ENCODE measurements around the gene NATD1. TPM values are rescaled to one million over a fixed set of nuclear protein-coding genes. Genes with fewer than 3 reads are reported as not detected.
A peak's percentile ranks its signal among the peaks of the same experiment; 100 is the strongest.
"Not testable (repeated sequence)": the region's sequence is repeated elsewhere in the genome, so short reads cannot be mapped to it uniquely, and the experiment has no call there.

Gene NATD1
- total RNA-seq, 2 donors from 2014 or later: 1.8 to 2.3 TPM

- H3K36me3 Mint-ChIP-seq (ENCODE audit: low read depth): no peaks in the 10 kb centered on the region
- no peaks in the 10 kb centered on the region for H3K27me3 Mint-ChIP-seq
- peaks cover 8% of the 10 kb centered on the region for H3K9me3 Mint-ChIP-seq
- ATAC-seq (replicated peaks): no peak
- peaks cover 4% of the 10 kb centered on the region for H3K4me1 Mint-ChIP-seq
- peak overlapping the region; percentile 13 for H3K27ac Mint-ChIP-seq
- no peak overlapping the region for H3K4me3 Mint-ChIP-seq
Observed at GRCh38 chr17:21235921-21236320, 17.3 kb downstream of the NATD1 start.

- Mint-ChIP-seq H3K27me3 (no peaks in the 10 kb centered on the region), H3K4me1 (peaks cover 4% of the 10 kb centered on the region), H3K4me3 (no peak overlapping the region), H3K27ac (no peak overlapping the region), H3K36me3 (ENCODE audit: low read depth) (no peaks in the 10 kb centered on the region), H3K9me3 (peaks cover 8% of the 10 kb centered on the region)
- ATAC-seq (replicated peaks): no peak
Observed at GRCh38 chr17:21233581-21234347, 19.4 kb downstream of the NATD1 start.

- peak overlapping the region; percentile 44 for H3K27ac Mint-ChIP-seq
- H3K4me3 Mint-ChIP-seq: no peak overlapping the region
- peaks cover 8% of the 10 kb centered on the region for H3K9me3 Mint-ChIP-seq
- H3K36me3 Mint-ChIP-seq (ENCODE audit: low read depth): no peaks in the 10 kb centered on the region
- H3K4me1 Mint-ChIP-seq: peaks cover 4% of the 10 kb centered on the region
- no peak for ATAC-seq (replicated peaks)
- H3K27me3 Mint-ChIP-seq: no peaks in the 10 kb centered on the region
Observed at GRCh38 chr17:21232033-21232749, 21.0 kb downstream of the NATD1 start.

GRCh38 chr17:21231533-21231932 is 21.7 kb downstream of the NATD1 start:
- H3K27me3 Mint-ChIP-seq: no peaks in the 10 kb centered on the region
- peaks cover 8% of the 10 kb centered on the region for H3K9me3 Mint-ChIP-seq
- no peak for ATAC-seq (replicated peaks)
- H3K27ac Mint-ChIP-seq: no peak overlapping the region
- no peak overlapping the region for H3K4me3 Mint-ChIP-seq
- peaks cover 4% of the 10 kb centered on the region for H3K4me1 Mint-ChIP-seq
- H3K36me3 Mint-ChIP-seq (ENCODE audit: low read depth): no peaks in the 10 kb centered on the region

GRCh38 chr17:21228845-21229244 is 24.4 kb downstream of the NATD1 start:
- ATAC-seq (replicated peaks): no peak
- H3K4me1 Mint-ChIP-seq: no peaks in the 10 kb centered on the region
- no peaks in the 10 kb centered on the region for H3K36me3 Mint-ChIP-seq (ENCODE audit: low read depth)
- H3K27me3 Mint-ChIP-seq: no peaks in the 10 kb centered on the region
- H3K4me3 Mint-ChIP-seq: no peak overlapping the region
- no peak overlapping the region for H3K27ac Mint-ChIP-seq
- H3K9me3 Mint-ChIP-seq: peaks cover 8% of the 10 kb centered on the region

GRCh38 chr17:21228111-21228510 is 25.1 kb downstream of the NATD1 start:
- Mint-ChIP-seq H3K36me3 (ENCODE audit: low read depth) (no peaks in the 10 kb centered on the region), H3K27me3 (no peaks in the 10 kb centered on the region), H3K27ac (no peak overlapping the region), H3K4me1 (no peaks in the 10 kb centered on the region), H3K4me3 (no peak overlapping the region), H3K9me3 (peaks cover 8% of the 10 kb centered on the region)
- no peak for ATAC-seq (replicated peaks)

- not testable (repeated sequence) for ATAC-seq (replicated peaks); H3K4me3 Mint-ChIP-seq; H3K27ac Mint-ChIP-seq; H3K9me3 Mint-ChIP-seq; H3K4me1 Mint-ChIP-seq; H3K36me3 Mint-ChIP-seq (ENCODE audit: low read depth); H3K27me3 Mint-ChIP-seq
Observed at GRCh38 chr17:21227277-21227676, 25.9 kb downstream of the NATD1 start.

GRCh38 chr17:21223086-21223485 is 30.1 kb downstream of the NATD1 start:
- H3K9me3 Mint-ChIP-seq: no peaks in the 10 kb centered on the region
- ATAC-seq (replicated peaks): no peak
- H3K4me1 Mint-ChIP-seq: no peaks in the 10 kb centered on the region
- peaks cover 15% of the 10 kb centered on the region for H3K36me3 Mint-ChIP-seq (ENCODE audit: low read depth)
- H3K4me3 Mint-ChIP-seq: no peak overlapping the region
- no peak overlapping the region for H3K27ac Mint-ChIP-seq
- H3K27me3 Mint-ChIP-seq: no peaks in the 10 kb centered on the region

- Mint-ChIP-seq H3K4me3 (no peak overlapping the region), H3K27ac (no peak overlapping the region), H3K27me3 (no peaks in the 10 kb centered on the region), H3K9me3 (no peaks in the 10 kb centered on the region), H3K36me3 (ENCODE audit: low read depth) (peaks cover 22% of the 10 kb centered on the region), H3K4me1 (peaks cover 4% of the 10 kb centered on the region)
- ATAC-seq (replicated peaks): no peak
Observed at GRCh38 chr17:21218831-21219380, 34.3 kb downstream of the NATD1 start.

GRCh38 chr17:21218101-21218500 is 35.1 kb downstream of the NATD1 start:
- H3K36me3 Mint-ChIP-seq (ENCODE audit: low read depth): peaks cover 22% of the 10 kb centered on the region
- no peaks in the 10 kb centered on the region for H3K9me3 Mint-ChIP-seq
- H3K4me3 Mint-ChIP-seq: no peak overlapping the region
- H3K4me1 Mint-ChIP-seq: peaks cover 4% of the 10 kb centered on the region
- no peak for ATAC-seq (replicated peaks)
- H3K27me3 Mint-ChIP-seq: no peaks in the 10 kb centered on the region
- H3K27ac Mint-ChIP-seq: no peak overlapping the region

- Mint-ChIP-seq H3K27ac (no peak overlapping the region), H3K4me1 (peaks cover 8% of the 10 kb centered on the region), H3K4me3 (no peak overlapping the region), H3K27me3 (no peaks in the 10 kb centered on the region), H3K36me3 (ENCODE audit: low read depth) (peaks cover 28% of the 10 kb centered on the region), H3K9me3 (no peaks in the 10 kb centered on the region)
- no peak for ATAC-seq (replicated peaks)
Observed at GRCh38 chr17:21217346-21217745, 35.9 kb downstream of the NATD1 start.

- no peaks in the 10 kb centered on the region for H3K27me3 Mint-ChIP-seq
- H3K4me3 Mint-ChIP-seq: peak overlapping the region; percentile 87
- H3K9me3 Mint-ChIP-seq: no peaks in the 10 kb centered on the region
- ATAC-seq (replicated peaks): no peak
- peaks cover 14% of the 10 kb centered on the region for H3K36me3 Mint-ChIP-seq (ENCODE audit: low read depth)
- peaks cover 14% of the 10 kb centered on the region for H3K4me1 Mint-ChIP-seq
- H3K27ac Mint-ChIP-seq: peak overlapping the region; percentile 92
Observed at GRCh38 chr17:21215935-21216334, 37.3 kb downstream of the NATD1 start.

- ATAC-seq (replicated peaks): peak; percentile 1
- H3K4me3 Mint-ChIP-seq: peak overlapping the region; percentile 87
Observed at GRCh38 chr17:21214777-21215541, 38.3 kb downstream of the NATD1 start.

GRCh38 chr17:21214015-21214776 is 39.0 kb downstream of the NATD1 start, which contains the start of gene TMEM11:
TMEM11 (minus strand) TSS chr17:21214161; CDS start chr17:21214152, 9 bp downstream.
- H3K4me1 Mint-ChIP-seq: peaks cover 14% of the 10 kb centered on the region
- H3K9me3 Mint-ChIP-seq: no peaks in the 10 kb centered on the region
- H3K4me3 Mint-ChIP-seq: peak within 1 kb of the TSS; percentile 87
- H3K27me3 Mint-ChIP-seq: no peaks in the 10 kb centered on the region
- H3K27ac Mint-ChIP-seq: peak within 1 kb of the TSS; percentile 92
- peaks cover 30% of the 10 kb centered on the region for H3K36me3 Mint-ChIP-seq (ENCODE audit: low read depth)
- peak; percentile 97 for ATAC-seq (replicated peaks)

More at GRCh38 chr17:21214777-21215541, 38.3 kb downstream of the NATD1 start:
- Mint-ChIP-seq H3K36me3 (ENCODE audit: low read depth) (peaks cover 22% of the 10 kb centered on the region), H3K4me1 (peaks cover 14% of the 10 kb centered on the region), H3K27ac (peak overlapping the region; percentile 92), H3K27me3 (no peaks in the 10 kb centered on the region), H3K9me3 (no peaks in the 10 kb centered on the region)

All from activated T-helper 17 cell treated with anti-CD3 and anti-CD28 coated beads, Interleukin-2, amount 50 U/mL, for 72 hours (primary cell).